Heart right ventricle (tissue), 16 donors: Measurements from ENCODE around the gene ZFY. TPM values are rescaled to one million over a fixed set of nuclear protein-coding genes. Genes with fewer than 3 reads are reported as not detected.
A peak's percentile ranks its signal among the peaks of the same experiment; 100 is the strongest.
"Not testable (repeated sequence)": the region's sequence is repeated elsewhere in the genome, so short reads cannot be mapped to it uniquely, and the experiment has no call there.

Experiments
- ATAC-seq, 8 donors: fragments of 200-7000 bp; cut with Tn5 transposase; one replicate each; pipeline ENCODE4 v1.9.1; 2020; ENCODE audit warnings: mild to moderate bottlenecking in 8 of 8, moderate library complexity in 8 of 8, moderate number of reproducible peaks in 1 of 8
- DNase-seq, 2 donors: peaks; one replicate each; pipeline ENCODE4 v3.0.0-alpha.2; 2020
- H3K27ac ChIP-seq, 10 donors: fragments of 200-600 bp; sonication (generic) in 2 of 10; one replicate each; pipeline versions ENCODE4 v1.5.0 to v1.8.0; 2020 to 2022; ENCODE audit warnings: mild to moderate bottlenecking in 3 of 10
- H3K27me3 ChIP-seq, 7 donors: fragments of 200-600 bp; one replicate each; pipeline ENCODE4 v1.8.0; 2021 to 2022; ENCODE audit warnings: mild to moderate bottlenecking in 2 of 7
- H3K36me3 ChIP-seq, 9 donors: fragments of 200-600 bp; sonication (generic) in 1 of 9; one replicate each; pipeline versions ENCODE4 v1.5.0 to v1.8.0; 2020 to 2022; ENCODE audit warnings: mild to moderate bottlenecking in 2 of 9
- H3K4me1 ChIP-seq, 9 donors: fragments of 200-600 bp; sonication (generic) in 1 of 9; one replicate each; pipeline versions ENCODE4 v1.5.0 to v1.8.0; 2020 to 2022; ENCODE audit warnings: mild to moderate bottlenecking in 4 of 9
- H3K4me3 ChIP-seq, 10 donors: fragments of 200-600 bp; sonication (generic) in 2 of 10; one replicate each; pipeline versions ENCODE4 v1.5.0 to v1.8.0; 2020 to 2022; ENCODE audit warnings: mild to moderate bottlenecking in 7 of 10, moderate library complexity in 2 of 10
- H3K9me3 ChIP-seq, 11 donors: fragments of 200-600 bp in 10 of 11; sonication (generic) in 2 of 11; one replicate each; pipeline versions ENCODE4 v1.5.0 to v1.8.0; 2013 to 2022; ENCODE audit warnings: mild to moderate bottlenecking in 2 of 11, control low read depth in 1 of 11, moderate library complexity in 1 of 11
- CTCF ChIP-seq, 9 donors: fragments of 200-600 bp; sonication (generic) in 2 of 9; IDR thresholded peaks; one replicate each; pipeline versions ENCODE4 v1.5.0 to v1.8.0; 2021 to 2022; ENCODE audit warnings: antibody characterized with exemption in 9 of 9, mild to moderate bottlenecking in 5 of 9, moderate library complexity in 1 of 9
- WGBS, 2 donors: extraction: QIAGEN DNeasy Blood & Tissue Kit; methylation state at CpG; one replicate each; pipeline ENCODE4 v1.1.7; 2013; ENCODE audit warnings: inconsistent platforms in 1 of 2; 5-methylcytosine and 5-hydroxymethylcytosine counted together
- intact Hi-C, 10 donors: fragments of 100-400 bp; cut with DNase I; formaldehyde crosslinking; loops; one replicate each; pipeline versions ENCODE4 v1.11.1 to v1.14.2; 2022
- polyA plus RNA-seq, 2 donors: library from polyadenylated mRNA; stranded (reverse); fragments of 200-250 nt; gene quantifications; one replicate each; pipeline ENCODE4 v1.2.3, GENCODE V29; 2013
- total RNA-seq, 10 donors: library from RNA; stranded (reverse); fragmentation: NEBNext Ultra II Directional in 3 of 10; extraction: Animal tissue kit (Norgen Biotek cat#: 25700) in 3 of 10; gene quantifications; one replicate each; pipeline versions ENCODE4 v1.2.1 to v1.2.4, GENCODE V29; 2021 to 2023
- donor health status: Arrhythmogenic right ventricular cardiomyopathy.
- donor health status: ischemic (EF 13 %, LVEDD 7.1; RV severe dilation, severe dysfunction).
- donor health status: healthy with polysubstance abuse.
- donor health status: DM: no; HTN: yes; CAD: no.
- donor health status: DM: no; HTN: no; CAD: no.
- donor health status: ischemic (EF 25% LVEDD 6.9; RV normal size, moderate dysfunction).
- donor health status: ischemic (EF 25% LVEDD 5.7; RV mildly dilated, moderate dysfunction).
- donor health status: healthy.
- donor health status: DM: yes; HTN: yes; CAD: no.
- donor health status: Ischemic cardiomyopathy.
- donor health status: ischemic (EF 35%, LVEDD 5.7; RV mildly dilated, moderate dysfunction).
- donor health status: nonischemic (EF 11% LVEDD 7.7; RV severe dilation, severe dysfunction).
- donor health status: DM: yes; HTN: yes; CAD: no.
- donor health status: PGD.
- donor health status: ischemic (EF 29% LVEDD 5.4; RV normal size, mild dysfunction).
- donor health status: nonischemic (EF 23%, LVEDD 6.1; RV moderate dilation, normal function).

Gene ZFY
- total and polyA plus RNA-seq, 12 donors: 2.4 to 17.1 (median 12.2) TPM; not detected in 3

GRCh38 chrY:2984491-2984890, 49.3 kb downstream of the ZFY start:
- 84 to 87% methylated on average over 5 of the region's 5 CpGs for WGBS, 2 donors
- no peak for DNase-seq
- ATAC-seq: no peak
- Histone ChIP-seq H3K27ac (no peak overlapping the region), H3K27me3 (no peaks in the 10 kb centered on the region), H3K36me3 (peaks cover 0 to 17% (median 0%) of the 10 kb centered on the region in 9 donors), H3K4me1 (no peaks in the 10 kb centered on the region), H3K9me3 (no peaks in the 10 kb centered on the region), H3K4me3 (no peak overlapping the region)
- no peak for TF ChIP-seq CTCF (IDR thresholded peaks at IDR 0.05)
- intact Hi-C loops: no loop called here

- H3K4me1 ChIP-seq, H3K27me3 ChIP-seq, H3K9me3 ChIP-seq, intact Hi-C loops, H3K4me3 ChIP-seq, ATAC-seq, DNase-seq, H3K27ac ChIP-seq, H3K36me3 ChIP-seq: not testable (repeated sequence)
- 93 to 94% methylated on average over 8 of the region's 8 CpGs for WGBS, 2 donors
These were observed 52.0 kb downstream of the ZFY start for GRCh38 chrY:2987178-2987577.

GRCh38 chrY:2997369-2997768, 62.2 kb downstream of the ZFY start:
- intact Hi-C loops, ATAC-seq, H3K27ac ChIP-seq, H3K4me3 ChIP-seq, H3K36me3 ChIP-seq, DNase-seq, H3K9me3 ChIP-seq, H3K27me3 ChIP-seq: not testable (repeated sequence)
- 96 to 97% methylated on average over 14 of the region's 14 CpGs for WGBS, 2 donors
- H3K4me1 ChIP-seq: peaks cover 0 to 12% (median 0%) of the 10 kb centered on the region in 9 donors

- peak overlapping the region in 6 of 10 donors; percentile 42 to 56 (median 54) for H3K4me3 ChIP-seq
- TF ChIP-seq CTCF (IDR thresholded peaks at IDR 0.05): no peak
- DNase-seq: no peak
These were observed 67.0 kb downstream of the ZFY start for GRCh38 chrY:3002190-3002589.

GRCh38 chrY:3002680-3003515, 67.7 kb downstream of the ZFY start:
- H3K4me1 ChIP-seq: peaks cover 0 to 30% (median 0%) of the 10 kb centered on the region in 9 donors
- 24 to 52% methylated on average over 15 of the region's 15 CpGs for WGBS, 2 donors
- no peak for TF ChIP-seq CTCF (IDR thresholded peaks at IDR 0.05)
- H3K9me3 ChIP-seq: no peaks in the 10 kb centered on the region
- intact Hi-C loops: loop anchor here in 1 of 10 donors (5.0 kb wide), 1 partner anchor 66 kb away; the partner anchor contains the start of gene ZFY
- no peaks in the 10 kb centered on the region for H3K27me3 ChIP-seq
- no peaks in the 10 kb centered on the region for H3K36me3 ChIP-seq
- H3K27ac ChIP-seq: peak overlapping the region in 7 of 10 donors; percentile 5 to 86 (median 80)
- ATAC-seq (peak in 5 of 8 donors; percentile 53 to 78 (median 77)), DNase-seq (no peak)
- H3K4me3 ChIP-seq: peak overlapping the region in 6 of 10 donors; percentile 42 to 56 (median 54)

More at GRCh38 chrY:3002190-3002589, 67.0 kb downstream of the ZFY start:
- no peaks in the 10 kb centered on the region for H3K9me3 ChIP-seq
- H3K36me3 ChIP-seq: no peaks in the 10 kb centered on the region
- H3K4me1 ChIP-seq: peaks cover 0 to 30% (median 0%) of the 10 kb centered on the region in 9 donors
- intact Hi-C loops: loop anchor here in 1 of 10 donors (5.0 kb wide), 1 partner anchor 65 kb away; the partner anchor contains the start of gene ZFY
- no peaks in the 10 kb centered on the region for H3K27me3 ChIP-seq
- H3K27ac ChIP-seq: peak overlapping the region in 5 of 10 donors; percentile 39 to 85 (median 80)
- ATAC-seq: peak in 1 of 8 donors; percentile 11
